Measurements from ENCODE around the gene GRM2. TPM values are rescaled to one million over a fixed set of nuclear protein-coding genes. Genes with fewer than 3 reads are reported as not detected.
A peak's percentile ranks its signal among the peaks of the same experiment; 100 is the strongest.

Gene GRM2
- total and polyA plus RNA-seq, 2 experiments from 2014 or later: 0.69 TPM; not detected in 1

DNA sequence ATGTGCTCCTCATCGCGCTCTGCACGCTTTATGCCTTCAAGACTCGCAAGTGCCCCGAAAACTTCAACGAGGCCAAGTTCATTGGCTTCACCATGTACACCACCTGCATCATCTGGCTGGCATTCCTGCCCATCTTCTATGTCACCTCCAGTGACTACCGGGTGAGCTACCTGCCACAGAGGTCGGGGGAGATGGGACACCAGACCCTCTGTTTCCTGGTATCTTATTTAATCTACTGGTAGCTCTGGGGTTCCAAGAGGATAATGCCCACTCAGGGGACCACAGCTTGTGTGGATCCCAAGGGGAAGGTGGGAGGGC is 9.1 kb downstream of the GRM2 start:
- H3K36me3 ChIP-seq: no peaks in the 10 kb centered on the region
- H3K27ac ChIP-seq: no peak overlapping the region
- H3K9me3 ChIP-seq (ENCODE audit: low read depth): no peaks in the 10 kb centered on the region
- no peak overlapping the region for H3K4me3 ChIP-seq
- H3K27me3 ChIP-seq: no peaks in the 10 kb centered on the region
- no peak for DNase-seq (ENCODE audit: low read depth in 1 of 2, low spot score in 1 of 2)
- TF ChIP-seq, protein P1, sequence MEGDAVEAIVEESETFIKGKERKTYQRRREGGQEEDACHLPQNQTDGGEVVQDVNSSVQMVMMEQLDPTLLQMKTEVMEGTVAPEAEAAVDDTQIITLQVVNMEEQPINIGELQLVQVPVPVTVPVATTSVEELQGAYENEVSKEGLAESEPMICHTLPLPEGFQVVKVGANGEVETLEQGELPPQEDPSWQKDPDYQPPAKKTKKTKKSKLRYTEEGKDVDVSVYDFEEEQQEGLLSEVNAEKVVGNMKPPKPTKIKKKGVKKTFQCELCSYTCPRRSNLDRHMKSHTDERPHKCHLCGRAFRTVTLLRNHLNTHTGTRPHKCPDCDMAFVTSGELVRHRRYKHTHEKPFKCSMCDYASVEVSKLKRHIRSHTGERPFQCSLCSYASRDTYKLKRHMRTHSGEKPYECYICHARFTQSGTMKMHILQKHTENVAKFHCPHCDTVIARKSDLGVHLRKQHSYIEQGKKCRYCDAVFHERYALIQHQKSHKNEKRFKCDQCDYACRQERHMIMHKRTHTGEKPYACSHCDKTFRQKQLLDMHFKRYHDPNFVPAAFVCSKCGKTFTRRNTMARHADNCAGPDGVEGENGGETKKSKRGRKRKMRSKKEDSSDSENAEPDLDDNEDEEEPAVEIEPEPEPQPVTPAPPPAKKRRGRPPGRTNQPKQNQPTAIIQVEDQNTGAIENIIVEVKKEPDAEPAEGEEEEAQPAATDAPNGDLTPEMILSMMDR (IDR thresholded peaks at IDR 0.05; ENCODE audit: low read depth, low read length): no peak
- H3K4me1 ChIP-seq (ENCODE audit: low read depth): no peaks in the 10 kb centered on the region

DNA sequence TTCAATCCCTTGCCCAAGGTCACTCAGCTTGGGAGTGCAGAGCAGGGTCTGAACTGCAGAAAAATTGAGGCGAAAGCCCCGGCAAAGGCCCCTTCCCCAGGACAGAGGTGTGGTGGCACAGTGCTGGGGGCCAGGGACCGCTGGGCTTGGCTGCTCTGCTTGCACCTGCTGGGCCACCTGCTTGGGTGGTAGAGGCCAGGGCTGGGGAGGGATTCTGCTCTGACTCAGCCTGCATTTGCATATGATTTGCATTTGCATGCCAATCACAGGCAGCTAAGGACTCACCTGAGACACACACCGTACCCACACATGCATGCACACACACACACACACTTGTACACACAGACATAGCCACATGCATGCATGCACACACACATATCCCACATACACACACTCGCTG is 9.9 kb downstream of the GRM2 start:
- H3K27ac ChIP-seq: no peak overlapping the region
- no peak for DNase-seq (ENCODE audit: low read depth in 1 of 2, low spot score in 1 of 2)
- TF ChIP-seq, protein P1 (IDR thresholded peaks at IDR 0.05; ENCODE audit: low read depth, low read length): no peak
- H3K4me1 ChIP-seq (ENCODE audit: low read depth): no peaks in the 10 kb centered on the region
- no peaks in the 10 kb centered on the region for H3K9me3 ChIP-seq (ENCODE audit: low read depth)
- H3K4me3 ChIP-seq: no peak overlapping the region
- H3K27me3 ChIP-seq: no peaks in the 10 kb centered on the region
- no peaks in the 10 kb centered on the region for H3K36me3 ChIP-seq

DNA sequence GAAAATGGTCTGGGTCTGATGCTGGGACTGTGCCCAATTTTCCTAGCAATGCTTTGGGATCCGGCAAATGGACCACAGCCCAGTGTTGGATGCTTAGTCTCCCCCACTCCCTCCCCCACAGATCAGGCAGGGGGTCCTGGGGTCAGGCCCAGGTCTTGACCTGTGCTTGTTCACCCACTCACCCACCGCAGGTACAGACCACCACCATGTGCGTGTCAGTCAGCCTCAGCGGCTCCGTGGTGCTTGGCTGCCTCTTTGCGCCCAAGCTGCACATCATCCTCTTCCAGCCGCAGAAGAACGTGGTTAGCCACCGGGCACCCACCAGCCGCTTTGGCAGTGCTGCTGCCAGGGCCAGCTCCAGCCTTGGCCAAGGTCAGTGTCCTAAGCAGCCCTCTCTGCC is 10.6 kb downstream of the GRM2 start:
- TF ChIP-seq, protein P1 (IDR thresholded peaks at IDR 0.05; ENCODE audit: low read depth, low read length): no peak
- Histone ChIP-seq H3K27ac (no peak overlapping the region), H3K4me3 (no peak overlapping the region), H3K36me3 (no peaks in the 10 kb centered on the region), H3K4me1 (ENCODE audit: low read depth) (no peaks in the 10 kb centered on the region), H3K27me3 (no peaks in the 10 kb centered on the region), H3K9me3 (ENCODE audit: low read depth) (no peaks in the 10 kb centered on the region)
- DNase-seq (ENCODE audit: low read depth in 1 of 2, low spot score in 1 of 2): no peak

DNA sequence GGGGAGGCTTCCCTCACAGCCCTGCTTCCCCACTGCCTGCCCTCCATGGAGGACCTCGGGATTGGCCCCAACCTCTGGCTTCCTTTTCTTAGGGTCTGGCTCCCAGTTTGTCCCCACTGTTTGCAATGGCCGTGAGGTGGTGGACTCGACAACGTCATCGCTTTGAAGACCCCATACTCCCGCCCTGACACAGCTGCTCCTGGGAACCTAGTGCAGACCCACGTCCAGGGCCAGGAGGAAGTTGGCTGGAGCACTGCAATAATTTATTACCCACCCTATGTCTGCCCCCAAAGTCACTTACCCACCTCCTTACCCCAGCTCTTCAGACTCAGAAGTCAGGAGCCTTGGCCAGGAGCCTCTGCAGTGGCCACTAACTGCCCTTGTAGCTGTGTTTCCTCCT is 11.1 kb downstream of the GRM2 start:
- no peaks in the 10 kb centered on the region for H3K4me1 ChIP-seq (ENCODE audit: low read depth)
- H3K9me3 ChIP-seq (ENCODE audit: low read depth): no peaks in the 10 kb centered on the region

DNA sequence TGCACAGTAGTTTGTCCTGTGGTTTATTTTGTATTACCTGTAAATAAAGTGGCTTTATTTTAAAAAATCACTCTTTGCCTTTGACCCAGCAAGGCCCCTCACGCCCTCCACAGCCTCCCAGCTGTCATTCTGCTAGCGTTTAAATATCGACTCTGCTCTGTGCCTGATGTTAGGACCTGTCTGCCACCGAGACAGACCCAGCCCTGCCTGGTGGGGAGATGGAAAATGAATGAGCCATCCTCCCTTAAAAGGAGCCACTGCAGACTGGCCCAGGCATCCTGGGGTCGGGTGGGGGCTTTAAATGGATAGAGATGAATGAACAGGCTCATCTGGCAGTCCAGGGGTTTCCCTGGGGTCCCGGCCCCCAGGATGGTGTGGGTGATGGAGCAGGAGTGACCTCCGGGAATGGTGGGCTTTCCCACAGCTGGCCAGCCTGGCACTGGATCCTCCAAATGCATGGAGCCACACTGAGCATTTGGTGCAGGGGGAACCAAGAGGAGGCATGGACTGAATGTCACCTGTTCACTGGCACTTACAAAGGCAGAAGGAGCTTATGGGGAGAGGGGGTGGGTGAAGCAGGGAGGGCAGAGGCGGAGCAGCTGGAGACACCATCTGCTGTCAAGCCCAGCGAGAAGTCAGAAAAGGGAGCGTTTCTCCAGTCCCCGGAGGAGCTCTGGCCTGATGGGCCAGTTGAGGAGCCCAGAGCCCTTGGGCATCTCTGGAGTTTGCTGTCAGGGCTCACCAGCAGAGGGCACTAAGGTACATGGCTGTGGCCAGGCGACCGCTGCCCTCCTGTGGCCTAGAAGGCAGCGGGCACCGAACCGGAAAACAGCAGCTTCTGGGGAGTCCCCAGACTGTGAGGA is 11.9 kb downstream of the GRM2 start:
- H3K4me3 ChIP-seq: no peak overlapping the region
- no peaks in the 10 kb centered on the region for H3K4me1 ChIP-seq (ENCODE audit: low read depth)
- H3K27me3 ChIP-seq: no peaks in the 10 kb centered on the region
- H3K27ac ChIP-seq: no peak overlapping the region
- H3K36me3 ChIP-seq: no peaks in the 10 kb centered on the region
- TF ChIP-seq, protein P1 (IDR thresholded peaks at IDR 0.05; ENCODE audit: low read depth, low read length): peak; percentile 74
- no peaks in the 10 kb centered on the region for H3K9me3 ChIP-seq (ENCODE audit: low read depth)
- DNase-seq (ENCODE audit: low read depth in 1 of 2, low spot score in 1 of 2): peak; percentile 55 to 84

More for the DNA sequence above, 11.1 kb downstream of the GRM2 start:
- DNase-seq (ENCODE audit: low read depth in 1 of 2, low spot score in 1 of 2): no peak
- TF ChIP-seq, protein P1 (IDR thresholded peaks at IDR 0.05; ENCODE audit: low read depth, low read length): no peak
- Histone ChIP-seq H3K27ac (no peak overlapping the region), H3K36me3 (no peaks in the 10 kb centered on the region), H3K4me3 (no peak overlapping the region), H3K27me3 (no peaks in the 10 kb centered on the region)

All from cardiac muscle cell (in vitro differentiated cells and primary cell).